Adrenal gland (tissue), 12 donors: ENCODE measurements around the gene KIF26A. TPM values are rescaled to one million over a fixed set of nuclear protein-coding genes. Genes with fewer than 3 reads are reported as not detected.

Experiments
- DNase-seq, 7 donors: peaks; one replicate each; pipeline ENCODE4 v3.0.0-alpha.2; 2019 to 2020
- H3K27ac ChIP-seq, 5 donors: fragments of 200-600 bp; sonication (generic) in 4 of 5; 1 replicate in 3 of 5; 2 replicates in 2 of 5; pipeline versions ENCODE4 v1.5.1 to v1.8.0; 2016 to 2020; ENCODE audit warnings: mild to moderate bottlenecking in 1 of 5
- H3K27me3 ChIP-seq: fragments of 200-600 bp; 2 replicates; pipeline ENCODE4 v1.8.0; 2021
- H3K36me3 ChIP-seq, 2 donors: fragments of 200-600 bp; replicated peaks in 1 of 2; 1 replicate in 1 of 2; 2 replicates in 1 of 2; pipeline versions ENCODE4 v1.5.1 to v1.8.0; 2018 to 2022
- H3K4me1 ChIP-seq, 2 donors: fragments of 200-600 bp; replicated peaks in 1 of 2; 1 replicate in 1 of 2; 2 replicates in 1 of 2; pipeline versions ENCODE4 v1.5.1 to v1.8.0; 2018 to 2021
- H3K4me3 ChIP-seq, 4 donors: fragments of 200-600 bp; sonication (generic) in 3 of 4; one replicate each; pipeline ENCODE4 v1.5.1; 2016 to 2018
- H3K9me3 ChIP-seq, 3 donors: fragments of 200-600 bp; sonication (generic) in 1 of 3; replicated peaks in 1 of 3; 1 replicate in 2 of 3; 2 replicates in 1 of 3; pipeline versions ENCODE4 v1.5.1 to v1.8.0; 2016 to 2021
- CTCF ChIP-seq, 6 experiments: fragments of 450-650 bp in 4 of 6; fragments of 200-600 bp in 2 of 6; sonication (generic) in 1 of 6; IDR thresholded peaks; 1 replicate in 5 of 6; 2 replicates in 1 of 6; pipeline versions ENCODE4 v1.5.1 to v1.8.0; 2016 to 2021; ENCODE audit warnings: antibody characterized with exemption in 6 of 6, mild to moderate bottlenecking in 2 of 6, moderate library complexity in 1 of 6
- POLR2A ChIP-seq, 2 donors: fragments of 450-650 bp; IDR thresholded peaks; one replicate each; pipeline ENCODE4 v1.6.1; 2017; ENCODE audit warnings: antibody characterized with exemption in 2 of 2, mild to moderate bottlenecking in 2 of 2, moderate library complexity in 1 of 2
- WGBS, 4 donors: extraction: QIAGEN DNeasy Blood & Tissue Kit in 2 of 4; methylation state at CpG; one replicate each; pipeline versions ENCODE4 v1.1.5 to v1.1.7; 2013 to 2017; 5-methylcytosine and 5-hydroxymethylcytosine counted together
- intact Hi-C, 2 donors: fragments of 100-400 bp; cut with DNase I; formaldehyde crosslinking; loops; one replicate each; pipeline versions ENCODE4 v1.14.1 to v1.15.0; 2022 to 2023
- polyA plus RNA-seq, 3 donors: library from polyadenylated mRNA; stranded (reverse); fragments of 200-250 nt in 2 of 3; fragments of 350-450 nt in 1 of 3; fragmentation: Illumina TruSeq in 1 of 3; extraction: RNeasy Lipid Tissue Mini Kit (QIAGEN cat#74804) in 1 of 3; gene quantifications; one replicate each; pipeline ENCODE4 v1.2.3, GENCODE V29; 2013 to 2014
- total RNA-seq, 9 donors: library from RNA; depleted of rRNA in 4 of 9; stranded (reverse); fragments of >200 nt in 4 of 9; fragments of 120-200 nt in 1 of 9; fragmentation: NEBNext Ultra II Directional in 1 of 9; extraction: Animal tissue kit (Norgen Biotek cat#: 25700) in 1 of 9; gene quantifications; one replicate each; pipeline versions ENCODE4 v1.1.0 to v1.2.4, GENCODE V29; 2013 to 2023
- donor health status: healthy with polysubstance abuse.
- donor health status: Bipolar disorder and iron deficiency.
- donor health status: DM: yes; HTN: yes; CAD: no.
- donor health status: DM: no; HTN: no; CAD: no.
- donor health status: DM: no; HTN: no; CAD: no.
- donor health status: DM: yes; HTN: yes; CAD: no.

KIF26A gene
- total and polyA plus RNA-seq, 12 donors: 0.49 to 23.9 (median 6.5) TPM

GRCh38 chr14:104103446-104104075 lies 34.8 kb upstream of the KIF26A start:
- DNase-seq: no peak
- 59 to 82% (median 70%) methylated on average over 5 to 23 of the region's 23 CpGs for WGBS, 4 donors

GRCh38 chr14:104104076-104104901 lies 34.1 kb upstream of the KIF26A start:
- intact Hi-C loops: no loop called here
- DNase-seq: peak in 1 of 7 donors; percentile 9
- H3K27ac ChIP-seq: no peak overlapping the region
- 77 to 100% (median 85%) methylated on average over 6 to 35 of the region's 35 CpGs for WGBS, 4 donors
- H3K9me3 ChIP-seq: no peaks in the 10 kb centered on the region
- no peak for TF ChIP-seq POLR2A (IDR thresholded peaks at IDR 0.05)
- H3K36me3 ChIP-seq: no peaks in the 10 kb centered on the region
- no peaks in the 10 kb centered on the region for H3K27me3 ChIP-seq
- H3K4me1 ChIP-seq: no peaks in the 10 kb centered on the region
- H3K4me3 ChIP-seq: no peak overlapping the region

More at GRCh38 chr14:104103446-104104075, 34.8 kb upstream of the KIF26A start:
- no peaks in the 10 kb centered on the region for H3K4me1 ChIP-seq
- intact Hi-C loops: no loop called here
- TF ChIP-seq CTCF (IDR thresholded peaks at IDR 0.05) (no peak), POLR2A (IDR thresholded peaks at IDR 0.05) (no peak)
- no peak overlapping the region for H3K27ac ChIP-seq
- no peak overlapping the region for H3K4me3 ChIP-seq
- no peaks in the 10 kb centered on the region for H3K9me3 ChIP-seq
- H3K27me3 ChIP-seq: no peaks in the 10 kb centered on the region
- no peaks in the 10 kb centered on the region for H3K36me3 ChIP-seq

- no peaks in the 10 kb centered on the region for H3K27me3 ChIP-seq
- intact Hi-C loops: no loop called here
- no peak overlapping the region for H3K27ac ChIP-seq
- 74 to 90% (median 76%) methylated on average over 5 to 27 of the region's 27 CpGs for WGBS, 4 donors
- no peak for TF ChIP-seq POLR2A (IDR thresholded peaks at IDR 0.05)
- no peak for TF ChIP-seq CTCF (IDR thresholded peaks at IDR 0.05)
- H3K9me3 ChIP-seq: no peaks in the 10 kb centered on the region
- no peaks in the 10 kb centered on the region for H3K4me1 ChIP-seq
- DNase-seq: no peak
- no peaks in the 10 kb centered on the region for H3K36me3 ChIP-seq
- H3K4me3 ChIP-seq: no peak overlapping the region
Measured at GRCh38 chr14:104105071-104105821, 33.1 kb upstream of the KIF26A start.

- Histone ChIP-seq H3K27me3 (no peaks in the 10 kb centered on the region), H3K36me3 (no peaks in the 10 kb centered on the region), H3K9me3 (no peaks in the 10 kb centered on the region), H3K27ac (no peak overlapping the region), H3K4me3 (no peak overlapping the region), H3K4me1 (no peaks in the 10 kb centered on the region)
- intact Hi-C loops: no loop called here
- no peak for DNase-seq
- TF ChIP-seq CTCF (IDR thresholded peaks at IDR 0.05) (no peak), POLR2A (IDR thresholded peaks at IDR 0.05) (no peak)
- 79 to 93% (median 82%) methylated on average over 5 to 18 of the region's 18 CpGs for WGBS, 4 donors
Measured at GRCh38 chr14:104105822-104106470, 32.4 kb upstream of the KIF26A start.
